Measurements from ENCODE around the gene ZMYM4. TPM values are rescaled to one million over a fixed set of nuclear protein-coding genes. Genes with fewer than 3 reads are reported as not detected.
"Not testable (repeated sequence)": the region's sequence is repeated elsewhere in the genome, so short reads cannot be mapped to it uniquely, and the experiment has no call there.

The ZMYM4 gene
- total RNA-seq, 2 donors from 2014 or later = 29.0 to 42.8 TPM

- Histone ChIP-seq H3K4me3 (peak overlapping the region; percentile 18), H3K36me3 (peaks cover 5% of the 10 kb centered on the region), H3K27me3 (replicated peaks; ENCODE audit: insufficient read depth) (no peaks in the 10 kb centered on the region), H3K27ac (peak overlapping the region in 1 of 2 donors; percentile 55), H3K4me1 (ENCODE audit: control insufficient read depth in 1 of 2, low read depth in 2 of 2) (peaks cover 15 to 28% of the 10 kb centered on the region in 2 donors), H3K9me3 (no peaks in the 10 kb centered on the region)
- DNase-seq (ENCODE audit: low spot score) = no peak
- ATAC-seq (ENCODE audit: insufficient number of reproducible peaks, low FRiP score, low read depth) = no peak
- no peak for TF ChIP-seq CTCF (IDR thresholded peaks at IDR 0.05)
These were observed 56.0 kb downstream of the ZMYM4 start for GRCh38 chr1:35324486-35324885.

- TF ChIP-seq CTCF (IDR thresholded peaks at IDR 0.05) = no peak
- Histone ChIP-seq H3K4me1 (ENCODE audit: control insufficient read depth in 1 of 2, low read depth in 2 of 2) (peaks cover 7 to 11% of the 10 kb centered on the region in 2 donors), H3K27ac (no peak overlapping the region), H3K27me3 (replicated peaks; ENCODE audit: insufficient read depth) (no peaks in the 10 kb centered on the region), H3K9me3 (no peaks in the 10 kb centered on the region), H3K4me3 (no peak overlapping the region), H3K36me3 (peaks cover 5% of the 10 kb centered on the region)
- DNase-seq (ENCODE audit: low spot score) = no peak
- ATAC-seq (ENCODE audit: insufficient number of reproducible peaks, low FRiP score, low read depth) = no peak
These were observed 57.8 kb downstream of the ZMYM4 start for GRCh38 chr1:35326246-35326866.

- H3K4me3 ChIP-seq; ATAC-seq (ENCODE audit: insufficient number of reproducible peaks, low FRiP score, low read depth); H3K27ac ChIP-seq; H3K9me3 ChIP-seq; DNase-seq (ENCODE audit: low spot score); H3K27me3 ChIP-seq (replicated peaks; ENCODE audit: insufficient read depth); H3K4me1 ChIP-seq (ENCODE audit: control insufficient read depth in 1 of 2, low read depth in 2 of 2); H3K36me3 ChIP-seq: not testable (repeated sequence)
These were observed 63.1 kb downstream of the ZMYM4 start for GRCh38 chr1:35331618-35332017.

- DNase-seq (ENCODE audit: low spot score) = no peak
- no peak for ATAC-seq (ENCODE audit: insufficient number of reproducible peaks, low FRiP score, low read depth)
- no peak for TF ChIP-seq CTCF (IDR thresholded peaks at IDR 0.05)
- Histone ChIP-seq H3K27me3 (replicated peaks; ENCODE audit: insufficient read depth) (no peaks in the 10 kb centered on the region), H3K36me3 (no peaks in the 10 kb centered on the region), H3K4me3 (no peak overlapping the region), H3K9me3 (no peaks in the 10 kb centered on the region), H3K27ac (no peak overlapping the region), H3K4me1 (ENCODE audit: control insufficient read depth in 1 of 2, low read depth in 2 of 2) (no peaks in the 10 kb centered on the region)
These were observed 66.0 kb downstream of the ZMYM4 start for GRCh38 chr1:35334485-35334884.

GRCh38 chr1:35340519-35340918 lies 72.0 kb downstream of the ZMYM4 start:
- DNase-seq (ENCODE audit: low spot score) = no peak
- no peaks in the 10 kb centered on the region for H3K9me3 ChIP-seq
- no peak overlapping the region for H3K27ac ChIP-seq
- no peaks in the 10 kb centered on the region for H3K27me3 ChIP-seq (replicated peaks; ENCODE audit: insufficient read depth)
- no peak for ATAC-seq (ENCODE audit: insufficient number of reproducible peaks, low FRiP score, low read depth)
- no peak overlapping the region for H3K4me3 ChIP-seq
- H3K36me3 ChIP-seq = no peaks in the 10 kb centered on the region
- H3K4me1 ChIP-seq (ENCODE audit: control insufficient read depth in 1 of 2, low read depth in 2 of 2) = peaks cover 4 to 5% of the 10 kb centered on the region in 2 donors
- no peak for TF ChIP-seq CTCF (IDR thresholded peaks at IDR 0.05)
